Motor neuron (in vitro differentiated cells): ENCODE results near the gene PLEK2. TPM values are rescaled to one million over a fixed set of nuclear protein-coding genes. Genes with fewer than 3 reads are reported as not detected.
"Not testable (repeated sequence)": the region's sequence is repeated elsewhere in the genome, so short reads cannot be mapped to it uniquely, and the experiment has no call there.

Source experiments
- ATAC-seq, 8 experiments: fragments of 200-7000 bp; cut with Tn5 transposase; replicated peaks in 6 of 8; 2 replicates each; pipeline ENCODE4 v1.8.0; 2021; ENCODE audit warnings: mild to moderate bottlenecking in 8 of 8, moderate library complexity in 8 of 8
- H3K27ac ChIP-seq, 2 donors: fragments of 250-450 bp; sonication (Bioruptor Pico); 2 replicates each; pipeline ENCODE4 v1.9.0; 2021; ENCODE audit warnings: antibody characterized with exemption in 2 of 2, mild to moderate bottlenecking in 2 of 2, moderate library complexity in 1 of 2
- H3K4me1 ChIP-seq, 2 donors: fragments of 250-450 bp; sonication (Bioruptor Pico); replicated peaks in 1 of 2; 2 replicates each; pipeline ENCODE4 v1.6.1; 2021; ENCODE audit warnings: antibody characterized with exemption in 2 of 2, mild to moderate bottlenecking in 2 of 2, moderate library complexity in 1 of 2
- H3K4me3 ChIP-seq, 5 donors: fragments of 250-450 bp; sonication (Bioruptor Pico); 2 replicates each; pipeline ENCODE4 v1.9.0; 2021; ENCODE audit warnings: antibody characterized with exemption in 5 of 5, mild to moderate bottlenecking in 5 of 5, moderate library complexity in 4 of 5
- WGBS, 10 experiments: fragments of 450-650 bp; shearing (Covaris generic); methylation state at CpG; one replicate each; pipeline ENCODE4 v1.0.0; 2022; 5-methylcytosine and 5-hydroxymethylcytosine counted together
- in situ Hi-C, 9 experiments: fragments of 400-800 bp; cut with MboI; loops; one replicate each; pipeline ENCODE4 v1.15.0; 2021; ENCODE audit warnings: low sequenced_read_pairs in 9 of 9, low pct_unique_long_range_greater_than_20kb in 2 of 9; ENCODE audit not compliant: unreplicated experiment in 9 of 9
- total RNA-seq, 8 experiments: library from RNA; unstranded; fragments of 300-600 nt; gene quantifications; 2 replicates each; pipeline versions ENCODE4 v1.2.3 to v1.2.4, GENCODE V29; 2022

Gene PLEK2
- total RNA-seq, 8 experiments from 2014 or later, result 0.22 to 2.1 (median 0.82) TPM; not detected in 3

- Histone ChIP-seq H3K4me3 (no peak overlapping the region), H3K27ac (no peak overlapping the region), H3K4me1 (no peaks in the 10 kb centered on the region)
- ATAC-seq, result no peak
- WGBS, 10 experiments, result 33 to 100% (median 92%) methylated on average over 1 to 7 of the region's 9 CpGs; no CpG with 5 or more reads in 3 of the 10 experiments
- in situ Hi-C loops, result no loop called here
Measured at GRCh38 chr14:67410313-67410712, 1.7 kb downstream of the PLEK2 start.

DNA sequence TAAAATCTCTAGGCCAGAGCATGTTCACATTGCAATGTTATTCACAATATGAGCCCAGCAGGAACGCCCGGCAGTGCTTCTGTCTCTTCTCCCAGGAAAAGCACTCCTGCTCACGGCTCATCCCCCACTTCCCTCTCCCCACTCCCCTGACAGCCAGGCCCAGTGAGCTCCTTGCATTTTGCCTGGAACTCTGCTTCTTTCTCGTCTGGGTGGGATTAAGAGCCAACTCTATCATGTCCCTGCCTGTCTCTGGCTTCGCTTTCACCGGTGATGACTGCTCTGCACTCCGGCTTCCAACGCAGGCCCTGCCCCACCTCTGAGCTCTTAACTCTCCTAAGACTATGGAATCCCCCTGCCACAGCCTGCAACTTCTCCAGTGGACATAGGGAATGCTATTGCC lies 2.5 kb downstream of the PLEK2 start:
- Histone ChIP-seq H3K4me1 (no peaks in the 10 kb centered on the region), H3K27ac (no peak overlapping the region), H3K4me3 (no peak overlapping the region)
- in situ Hi-C loops, result no loop called here
- WGBS, 10 experiments, result 60 to 93% (median 78%) methylated on average over 2 to 8 of the region's 8 CpGs; no CpG with 5 or more reads in 5 of the 10 experiments
- no peak for ATAC-seq

DNA sequence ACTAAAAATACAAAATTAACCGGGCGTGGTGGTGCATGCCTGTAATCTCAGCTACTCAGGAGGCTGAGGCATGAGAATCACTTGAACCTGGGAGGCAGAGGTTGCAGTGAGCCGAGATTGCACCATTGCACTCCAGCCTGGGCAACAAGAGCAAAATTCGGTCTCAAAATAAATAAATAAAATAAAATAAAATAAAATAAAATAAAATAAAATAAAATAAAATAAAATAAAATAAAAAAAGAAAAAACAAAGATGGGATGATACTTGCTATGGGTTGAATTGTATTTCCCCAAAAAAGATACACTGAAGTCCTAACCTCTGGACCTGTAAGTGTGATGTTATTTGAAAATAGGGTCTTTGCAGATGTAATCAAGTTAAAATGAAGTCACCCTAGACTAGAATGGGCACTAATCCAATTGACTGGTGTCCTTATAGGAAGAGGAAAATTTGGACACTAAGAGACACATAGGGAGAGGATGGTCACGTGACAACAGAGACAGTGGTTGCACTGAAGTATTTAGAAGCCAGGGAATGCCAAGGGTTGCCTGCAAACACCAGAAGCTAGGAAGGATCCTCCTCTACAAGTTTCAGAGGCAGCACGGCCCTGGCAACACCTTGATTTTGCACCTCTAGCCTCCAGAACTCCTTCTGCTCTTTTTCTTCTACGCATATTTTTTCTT lies 3.7 kb downstream of the PLEK2 start:
- in situ Hi-C loops, H3K4me3 ChIP-seq, ATAC-seq, H3K4me1 ChIP-seq, H3K27ac ChIP-seq: not testable (repeated sequence)
- WGBS, 10 experiments, result 69 to 100% (median 86%) methylated on average over 2 to 7 of the region's 7 CpGs

- ATAC-seq, result no peak
- H3K4me3 ChIP-seq, result no peak overlapping the region
- H3K4me1 ChIP-seq, result no peaks in the 10 kb centered on the region
- H3K27ac ChIP-seq, result no peak overlapping the region
- in situ Hi-C loops, result no loop called here
- 82 to 100% (median 90%) methylated on average over 1 to 4 of the region's 5 CpGs; no CpG with 5 or more reads in 4 of the 10 experiments for WGBS, 10 experiments
Measured at GRCh38 chr14:67405771-67406170, 6.2 kb downstream of the PLEK2 start.

- in situ Hi-C loops, result no loop called here
- H3K4me3 ChIP-seq, result no peak overlapping the region
- ATAC-seq, result no peak
- H3K4me1 ChIP-seq, result no peaks in the 10 kb centered on the region
- no peak overlapping the region for H3K27ac ChIP-seq
- WGBS, 10 experiments, result 46 to 83% (median 79%) methylated on average over 1 to 4 of the region's 4 CpGs; no CpG with 5 or more reads in 5 of the 10 experiments
Measured at GRCh38 chr14:67400434-67400833, 11.5 kb downstream of the PLEK2 start.

- no peaks in the 10 kb centered on the region for H3K4me1 ChIP-seq
- H3K4me3 ChIP-seq, result no peak overlapping the region
- H3K27ac ChIP-seq, result no peak overlapping the region
- in situ Hi-C loops, result no loop called here
- 80 to 96% (median 89%) methylated on average over 2 to 6 of the region's 9 CpGs; no CpG with 5 or more reads in 6 of the 10 experiments for WGBS, 10 experiments
- ATAC-seq, result no peak
Measured at GRCh38 chr14:67397536-67397935, 14.4 kb downstream of the PLEK2 start.

DNA sequence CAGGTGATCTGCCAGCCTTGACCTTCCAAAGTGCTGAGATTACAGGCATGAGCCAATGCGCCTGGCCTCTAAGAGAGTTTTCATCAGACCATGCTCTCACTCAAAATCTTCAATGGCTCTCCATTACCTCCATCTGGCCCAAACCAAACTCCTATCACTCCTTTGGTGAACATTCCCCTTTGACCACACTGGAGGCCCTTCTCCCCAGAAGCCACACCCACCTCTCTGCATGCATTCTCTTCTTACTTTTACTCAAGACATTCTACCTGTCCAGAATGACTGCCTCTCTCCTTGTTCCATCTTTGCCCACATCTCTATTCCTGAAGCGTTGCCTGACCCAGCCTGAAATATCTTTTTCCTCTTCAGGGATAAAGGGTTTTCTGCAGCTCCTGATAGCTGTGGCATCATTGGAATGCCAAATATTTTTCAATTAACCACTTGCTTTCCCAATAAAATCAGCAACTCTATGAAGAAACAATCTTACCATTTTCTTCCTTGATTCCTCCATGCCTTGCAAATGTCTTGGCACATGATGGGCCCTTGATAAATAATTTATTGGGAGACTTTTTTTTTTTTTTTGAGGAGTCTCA lies 15.5 kb downstream of the PLEK2 start:
- no peak overlapping the region for H3K4me3 ChIP-seq
- in situ Hi-C loops, result no loop called here
- no peak for ATAC-seq
- 33 to 100% (median 72%) methylated on average over 1 to 2 of the region's 2 CpGs; no CpG with 5 or more reads in 2 of the 10 experiments for WGBS, 10 experiments
- H3K4me1 ChIP-seq, result no peaks in the 10 kb centered on the region
- no peak overlapping the region for H3K27ac ChIP-seq

GRCh38 chr14:67395876-67396189 lies 16.1 kb downstream of the PLEK2 start:
- WGBS, 10 experiments, result 42 to 100% (median 86%) methylated on average over 1 to 5 of the region's 5 CpGs; no CpG with 5 or more reads in 2 of the 10 experiments

GRCh38 chr14:67395086-67395875 lies 16.7 kb downstream of the PLEK2 start:
- ATAC-seq, result no peak
- in situ Hi-C loops, result no loop called here
- H3K4me3 ChIP-seq, result no peak overlapping the region
- no peaks in the 10 kb centered on the region for H3K4me1 ChIP-seq
- 20 to 80% (median 71%) methylated on average over 1 to 7 of the region's 16 CpGs; no CpG with 5 or more reads in 3 of the 10 experiments for WGBS, 10 experiments
- H3K27ac ChIP-seq, result no peak overlapping the region

More at GRCh38 chr14:67395876-67396189, 16.1 kb downstream of the PLEK2 start:
- no peak for ATAC-seq
- Histone ChIP-seq H3K4me3 (no peak overlapping the region), H3K27ac (no peak overlapping the region), H3K4me1 (no peaks in the 10 kb centered on the region)
- in situ Hi-C loops, result no loop called here

GRCh38 chr14:67393689-67394088 lies 18.3 kb downstream of the PLEK2 start:
- Histone ChIP-seq H3K27ac (no peak overlapping the region), H3K4me3 (no peak overlapping the region), H3K4me1 (no peaks in the 10 kb centered on the region)
- WGBS, 10 experiments, result 57 to 92% (median 68%) methylated on average over 1 to 4 of the region's 6 CpGs; no CpG with 5 or more reads in 2 of the 10 experiments
- in situ Hi-C loops, result no loop called here
- ATAC-seq, result no peak

DNA sequence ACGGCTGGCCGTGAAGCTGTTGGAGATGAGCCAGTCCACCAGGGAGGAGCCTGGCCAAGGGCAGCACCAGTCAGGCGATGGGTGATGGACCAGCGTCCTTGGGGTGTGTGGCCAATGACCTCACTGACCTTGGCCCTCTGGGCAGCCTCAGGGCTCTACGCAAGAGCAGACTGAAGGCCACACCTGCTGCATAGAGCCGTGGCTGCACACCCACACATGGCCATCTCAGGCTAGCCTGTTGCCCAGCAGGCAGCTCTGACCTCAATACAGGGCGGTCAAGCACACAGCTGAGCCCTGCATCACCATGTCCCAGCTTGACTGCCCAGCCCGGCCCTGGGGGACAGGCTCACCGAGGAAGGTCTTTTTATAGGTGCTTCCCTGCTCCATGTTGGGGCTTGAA lies 19.2 kb downstream of the PLEK2 start:
- in situ Hi-C loops, result no loop called here
- Histone ChIP-seq H3K4me1 (no peaks in the 10 kb centered on the region), H3K4me3 (no peak overlapping the region), H3K27ac (no peak overlapping the region)
- 30 to 95% (median 67%) methylated on average over 2 to 5 of the region's 9 CpGs; no CpG with 5 or more reads in 6 of the 10 experiments for WGBS, 10 experiments
- peak in 2 of 8 experiments; percentile 62 to 74 for ATAC-seq

GRCh38 chr14:67392123-67392522 lies 19.8 kb downstream of the PLEK2 start:
- 60 to 100% (median 88%) methylated on average over 1 to 3 of the region's 3 CpGs; no CpG with 5 or more reads in 5 of the 10 experiments for WGBS, 10 experiments
- ATAC-seq, result no peak
- Histone ChIP-seq H3K4me1 (no peaks in the 10 kb centered on the region), H3K4me3 (no peak overlapping the region), H3K27ac (no peak overlapping the region)
- in situ Hi-C loops, result no loop called here

DNA sequence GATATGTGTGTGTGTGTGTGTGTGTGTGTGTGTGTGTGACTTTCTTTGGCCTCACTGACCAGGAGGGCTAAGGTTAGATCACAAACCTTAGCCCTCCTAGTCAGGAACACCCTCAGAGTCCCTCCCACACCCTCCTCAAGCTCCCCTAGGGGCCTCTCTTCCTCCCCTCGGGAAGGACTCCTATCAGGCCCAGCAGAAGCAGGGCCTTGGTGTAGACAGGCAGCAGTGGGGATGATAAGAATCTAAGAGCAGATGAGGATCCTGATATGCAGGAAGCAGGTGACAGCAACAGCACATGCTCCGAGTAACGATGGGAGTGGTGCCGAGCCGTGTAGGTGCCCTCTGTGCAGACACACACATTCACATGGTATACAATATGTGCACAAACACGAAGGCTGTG lies 20.7 kb downstream of the PLEK2 start:
- WGBS, 10 experiments, result 40 to 83% (median 73%) methylated on average over 1 to 5 of the region's 6 CpGs; no CpG with 5 or more reads in 7 of the 10 experiments
- in situ Hi-C loops, result no loop called here
- Histone ChIP-seq H3K4me3 (no peak overlapping the region), H3K4me1 (no peaks in the 10 kb centered on the region), H3K27ac (no peak overlapping the region)
- ATAC-seq, result no peak
